Activated naive CD8-positive, alpha-beta T cell treated with anti-CD3 and anti-CD28 coated beads, Interleukin-2, amount 50 U/mL, for 24 hours (primary cell): Measurements from ENCODE around the gene ZNF493.
A peak's percentile ranks its signal among the peaks of the same experiment; 100 is the strongest.

Experiments
- ATAC-seq: fragments of 150-1000 bp; cut with Tn5 transposase; one replicate; pipeline ENCODE4 v1.10.0; 2021
- DNase-seq: peaks from one replicate; pipeline ENCODE4 v3.0.0; 2021
- H3K27ac Mint-ChIP-seq: one replicate; pipeline ENCODE4 v1.8.0; 2021; ENCODE audit warnings: mild to moderate bottlenecking, mixed read lengths
- H3K27me3 Mint-ChIP-seq: one replicate; pipeline ENCODE4 v1.8.0; 2021; ENCODE audit warnings: mixed read lengths
- H3K36me3 Mint-ChIP-seq: one replicate; pipeline ENCODE4 v1.8.0; 2021; ENCODE audit warnings: low read depth, mixed read lengths
- H3K4me1 Mint-ChIP-seq: one replicate; pipeline ENCODE4 v1.8.0; 2021; ENCODE audit warnings: mixed read lengths
- H3K4me3 Mint-ChIP-seq: one replicate; pipeline ENCODE4 v1.8.0; 2021; ENCODE audit warnings: mild to moderate bottlenecking, moderate library complexity, mixed read lengths
- H3K9me3 Mint-ChIP-seq: one replicate; pipeline ENCODE4 v1.8.0; 2021; ENCODE audit warnings: mixed read lengths

ZNF493 gene

DNA sequence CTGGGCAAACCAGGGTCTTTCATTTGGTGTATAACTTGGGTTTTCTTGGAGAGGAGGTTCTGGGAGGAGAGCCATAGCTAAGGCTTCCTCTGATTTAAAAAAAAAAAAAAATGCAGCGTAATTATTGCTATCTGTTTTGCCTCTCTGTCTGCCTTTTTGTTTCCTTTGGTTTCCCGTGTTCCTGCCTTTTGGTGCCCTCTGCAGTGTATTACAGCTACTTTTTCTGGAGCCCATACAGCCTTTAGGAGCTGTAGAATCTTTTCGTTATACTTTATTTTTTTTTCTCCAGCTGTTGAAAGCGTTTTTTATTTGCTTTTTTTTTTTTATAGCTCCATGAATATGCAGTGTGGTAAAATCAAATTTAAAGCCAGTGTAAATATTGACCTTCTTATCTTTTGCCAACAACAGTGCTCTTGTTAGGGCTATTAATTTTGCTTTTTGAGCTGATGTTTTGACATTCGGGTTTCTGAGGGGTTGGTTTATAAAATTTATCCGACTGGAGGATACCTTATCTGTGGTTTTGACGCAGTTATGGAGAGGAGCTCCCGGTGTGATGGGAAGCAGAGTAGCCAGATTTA is 38.1 kb downstream of the ZNF493 start:
- Mint-ChIP-seq H3K9me3 (peaks cover 49% of the 10 kb centered on the region), H3K36me3 (peaks cover 9% of the 10 kb centered on the region), H3K4me1 (no peaks in the 10 kb centered on the region), H3K27me3 (no peaks in the 10 kb centered on the region), H3K4me3 (no peak overlapping the region), H3K27ac (no peak overlapping the region)
- DNase-seq (no peak), ATAC-seq (no peak)

- ATAC-seq (no peak), DNase-seq (no peak)
- no peak overlapping the region for H3K27ac Mint-ChIP-seq
- H3K4me3 Mint-ChIP-seq = no peak overlapping the region
- H3K36me3 Mint-ChIP-seq = peaks cover 7% of the 10 kb centered on the region
- peaks cover 28% of the 10 kb centered on the region for H3K9me3 Mint-ChIP-seq
- H3K27me3 Mint-ChIP-seq = no peaks in the 10 kb centered on the region
- no peaks in the 10 kb centered on the region for H3K4me1 Mint-ChIP-seq
These were observed 42.3 kb downstream of the ZNF493 start for GRCh38 chr19:21439201-21439751.

GRCh38 chr19:21440321-21440720 is 43.4 kb downstream of the ZNF493 start:
- peaks cover 36% of the 10 kb centered on the region for H3K9me3 Mint-ChIP-seq
- no peak for ATAC-seq

GRCh38 chr19:21451187-21451586 is 54.3 kb downstream of the ZNF493 start:
- Mint-ChIP-seq H3K36me3 (peaks cover 45% of the 10 kb centered on the region), H3K27me3 (no peaks in the 10 kb centered on the region), H3K9me3 (peaks cover 26% of the 10 kb centered on the region), H3K4me1 (no peaks in the 10 kb centered on the region), H3K4me3 (no peak overlapping the region), H3K27ac (no peak overlapping the region)
- DNase-seq (no peak), ATAC-seq (no peak)

More at GRCh38 chr19:21440321-21440720, 43.4 kb downstream of the ZNF493 start:
- no peak for DNase-seq
- Mint-ChIP-seq H3K4me1 (no peaks in the 10 kb centered on the region), H3K4me3 (no peak overlapping the region), H3K36me3 (peaks cover 7% of the 10 kb centered on the region), H3K27ac (no peak overlapping the region), H3K27me3 (no peaks in the 10 kb centered on the region)

GRCh38 chr19:21454901-21455300 is 58.0 kb downstream of the ZNF493 start:
- no peaks in the 10 kb centered on the region for H3K4me1 Mint-ChIP-seq
- H3K9me3 Mint-ChIP-seq = peaks cover 15% of the 10 kb centered on the region
- peaks cover 40% of the 10 kb centered on the region for H3K36me3 Mint-ChIP-seq
- no peak for DNase-seq
- no peak overlapping the region for H3K4me3 Mint-ChIP-seq
- H3K27me3 Mint-ChIP-seq = no peaks in the 10 kb centered on the region
- no peak for ATAC-seq
- no peak overlapping the region for H3K27ac Mint-ChIP-seq

DNA sequence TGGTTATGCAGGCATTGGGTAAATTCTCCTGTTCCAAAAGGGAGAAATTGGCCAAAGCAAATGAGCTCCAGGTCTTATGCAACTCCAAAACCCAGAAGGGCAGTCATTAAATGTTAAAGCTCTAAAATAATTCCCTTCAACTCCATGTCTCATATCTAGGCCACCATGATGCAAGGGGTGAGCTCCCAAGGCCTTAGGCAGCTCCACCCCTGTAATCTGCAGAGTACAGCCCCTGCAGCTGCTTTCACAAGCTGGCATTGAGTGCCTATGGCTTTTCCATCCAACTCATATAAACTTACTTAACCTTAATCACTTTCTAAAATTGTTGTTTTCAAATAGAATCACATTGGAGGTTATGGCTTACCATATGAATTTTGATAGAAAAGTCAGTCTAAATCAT is 63.8 kb downstream of the ZNF493 start:
- ATAC-seq (no peak), DNase-seq (no peak)
- H3K36me3 Mint-ChIP-seq = peaks cover 34% of the 10 kb centered on the region
- peaks cover 23% of the 10 kb centered on the region for H3K9me3 Mint-ChIP-seq
- peaks cover 5% of the 10 kb centered on the region for H3K27me3 Mint-ChIP-seq
- H3K4me1 Mint-ChIP-seq = peaks cover 4% of the 10 kb centered on the region
- no peak overlapping the region for H3K27ac Mint-ChIP-seq
- H3K4me3 Mint-ChIP-seq = no peak overlapping the region

DNA sequence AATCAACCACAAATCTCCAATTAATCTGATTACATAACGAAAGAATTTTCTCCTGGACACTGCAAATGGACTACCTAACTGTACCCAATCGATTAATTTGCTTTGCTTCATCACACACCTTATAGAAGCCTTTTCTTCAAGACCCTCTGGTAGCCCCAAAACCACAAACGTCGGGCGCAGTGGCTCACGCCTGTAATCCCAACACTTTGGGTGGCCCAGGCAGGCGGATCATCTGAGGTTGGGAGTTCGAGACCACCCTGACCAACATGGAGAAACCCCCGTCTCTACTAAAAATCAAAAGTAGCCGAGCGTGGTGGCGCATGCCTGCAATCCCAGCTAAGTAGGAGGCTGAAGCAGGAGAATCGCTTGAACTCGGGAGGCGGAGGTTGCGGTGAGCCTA is 65.6 kb downstream of the ZNF493 start:
- Mint-ChIP-seq H3K27ac (no peak overlapping the region), H3K4me1 (peaks cover 4% of the 10 kb centered on the region), H3K36me3 (peaks cover 26% of the 10 kb centered on the region), H3K4me3 (no peak overlapping the region), H3K27me3 (peaks cover 5% of the 10 kb centered on the region), H3K9me3 (peaks cover 20% of the 10 kb centered on the region)
- DNase-seq (no peak), ATAC-seq (no peak)

DNA sequence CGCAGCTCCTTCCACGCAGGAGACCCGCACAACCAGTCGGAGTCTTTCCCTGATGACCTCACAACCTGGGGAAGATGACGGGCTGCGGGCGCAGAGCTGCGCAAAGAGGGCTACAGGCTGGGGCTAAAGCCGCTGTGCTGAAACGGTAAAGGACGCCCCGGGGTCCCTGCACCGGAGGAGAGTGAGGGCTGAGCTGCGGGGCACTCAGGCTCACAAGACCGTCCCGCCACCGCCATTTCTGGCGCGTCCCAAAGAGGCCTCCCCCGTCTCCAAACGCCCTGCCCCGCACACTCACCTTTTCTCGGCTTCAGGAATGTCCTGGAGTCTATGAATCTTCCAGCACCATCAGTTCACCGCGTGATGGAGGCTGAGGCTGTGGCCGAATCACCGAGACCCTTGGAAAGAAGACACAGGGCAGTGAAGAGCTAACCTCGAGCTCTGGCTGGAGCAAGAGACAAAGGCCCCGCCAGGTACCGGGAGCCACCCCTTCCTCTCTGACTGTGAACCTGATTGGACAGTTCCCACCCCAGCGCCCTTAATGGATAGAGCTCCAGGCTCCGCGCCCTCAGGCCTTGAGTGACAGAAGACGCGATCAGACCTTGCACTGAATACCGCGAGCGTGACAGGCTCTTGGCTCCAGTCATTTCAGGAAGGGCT is 66.6 kb downstream of the ZNF493 start:
- peak; percentile 94 for ATAC-seq
- Mint-ChIP-seq H3K36me3 (peaks cover 21% of the 10 kb centered on the region), H3K4me1 (peaks cover 4% of the 10 kb centered on the region), H3K4me3 (peak overlapping the region; percentile 86), H3K27ac (no peak overlapping the region), H3K27me3 (peaks cover 5% of the 10 kb centered on the region), H3K9me3 (peaks cover 15% of the 10 kb centered on the region)
- DNase-seq = peak; percentile 46

DNA sequence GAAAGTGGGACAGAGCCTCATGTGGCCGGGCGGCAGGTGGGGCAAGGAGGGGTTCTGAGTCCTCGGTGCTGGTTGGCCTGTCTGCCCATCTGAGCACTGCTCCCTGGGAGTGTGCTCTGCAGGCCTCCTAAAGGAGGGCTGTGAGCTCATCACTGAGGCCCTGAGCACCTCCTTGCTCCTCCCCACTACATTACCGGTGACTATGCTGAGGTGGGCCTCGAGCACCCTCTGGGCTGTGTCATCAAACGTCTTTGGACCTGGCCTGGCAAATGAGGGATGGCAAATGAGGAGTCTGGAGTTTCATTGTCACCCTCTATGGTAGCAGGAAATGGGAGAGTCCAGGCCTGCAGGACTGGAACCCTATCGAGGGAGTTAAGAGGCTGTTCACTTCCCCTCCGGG is 69.7 kb downstream of the ZNF493 start:
- Mint-ChIP-seq H3K36me3 (peaks cover 15% of the 10 kb centered on the region), H3K27ac (no peak overlapping the region)

GRCh38 chr19:21468791-21469190 is 71.9 kb downstream of the ZNF493 start:
- DNase-seq (peak; percentile 19), ATAC-seq (no peak)
- peaks cover under 1% of the 10 kb centered on the region for H3K4me1 Mint-ChIP-seq
- no peak overlapping the region for H3K27ac Mint-ChIP-seq
- H3K36me3 Mint-ChIP-seq = peaks cover 5% of the 10 kb centered on the region
- peaks cover 4% of the 10 kb centered on the region for H3K27me3 Mint-ChIP-seq
- H3K4me3 Mint-ChIP-seq = no peak overlapping the region
- peaks cover 4% of the 10 kb centered on the region for H3K9me3 Mint-ChIP-seq

More for the DNA sequence above, 69.7 kb downstream of the ZNF493 start:
- Mint-ChIP-seq H3K9me3 (peaks cover 9% of the 10 kb centered on the region), H3K4me3 (no peak overlapping the region), H3K27me3 (peaks cover 7% of the 10 kb centered on the region), H3K4me1 (peaks cover 4% of the 10 kb centered on the region)
- no peak for ATAC-seq
- no peak for DNase-seq

GRCh38 chr19:21472507-21472906 is 75.6 kb downstream of the ZNF493 start:
- Mint-ChIP-seq H3K9me3 (peaks cover 6% of the 10 kb centered on the region), H3K27ac (no peak overlapping the region), H3K4me3 (no peak overlapping the region), H3K27me3 (peaks cover 7% of the 10 kb centered on the region), H3K36me3 (peaks cover 5% of the 10 kb centered on the region), H3K4me1 (peaks cover 5% of the 10 kb centered on the region)
- ATAC-seq = no peak
- DNase-seq = no peak

DNA sequence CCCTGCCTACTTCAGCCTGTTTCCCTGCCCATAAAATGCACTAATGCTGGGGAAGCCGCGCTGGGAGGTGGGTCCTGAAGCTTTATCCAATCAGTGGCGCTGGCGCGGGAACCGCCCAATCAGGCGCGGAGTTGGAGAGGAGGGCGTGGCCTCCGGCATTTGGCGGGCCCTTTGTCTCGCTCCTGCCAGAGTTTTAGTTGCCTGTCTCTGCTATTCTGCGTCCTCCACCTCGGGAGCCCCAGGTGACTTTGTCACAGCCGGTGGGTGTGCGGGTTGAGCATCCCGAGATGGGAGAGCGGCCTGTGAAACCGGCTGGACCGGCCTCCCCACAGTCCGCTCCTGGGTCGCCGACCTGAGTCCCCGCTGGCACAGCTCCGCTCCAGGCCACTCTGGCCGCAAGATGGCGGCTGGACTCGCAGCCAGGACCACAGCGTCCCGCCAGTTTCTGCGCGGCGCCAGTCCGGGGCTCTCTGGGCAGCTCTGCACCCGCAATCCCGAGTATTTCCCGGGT is 77.8 kb downstream of the ZNF493 start:
- Mint-ChIP-seq H3K9me3 (peaks cover 6% of the 10 kb centered on the region), H3K4me1 (peaks cover 5% of the 10 kb centered on the region), H3K27me3 (peaks cover 7% of the 10 kb centered on the region), H3K4me3 (peak overlapping the region; percentile 74), H3K36me3 (peaks cover 5% of the 10 kb centered on the region), H3K27ac (peak overlapping the region; percentile 22)
- DNase-seq (peak; percentile 80), ATAC-seq (peak; percentile 96)
